LHCN-M2 (cell line): Measurements from ENCODE around the gene MYO9B. TPM values are rescaled to one million over a fixed set of nuclear protein-coding genes. Genes with fewer than 3 reads are reported as not detected.
"Not testable (repeated sequence)": the region's sequence is repeated elsewhere in the genome, so short reads cannot be mapped to it uniquely, and the experiment has no call there.

Experiments
- DNase-seq: peaks from one replicate; pipeline ENCODE4 v3.0.0-alpha.2; 2012; ENCODE audit warnings: low read depth
- total RNA-seq: library from RNA; depleted of rRNA; stranded (reverse); fragments of >200 nt; gene quantifications from 2 replicates; pipeline ENCODE4 v1.2.3, GENCODE V29; 2014

MYO9B gene
- total RNA-seq, 1 experiment from 2014 or later, result 52.1 TPM

GRCh38 chr19:17145546-17146497, 70.2 kb downstream of the MYO9B start:
- DNase-seq, result no peak

GRCh38 chr19:17148130-17148529, 72.6 kb downstream of the MYO9B start:
- no peak for DNase-seq

- no peak for DNase-seq
These were observed 74.0 kb downstream of the MYO9B start for GRCh38 chr19:17149393-17150135.

GRCh38 chr19:17153996-17154395, 78.4 kb downstream of the MYO9B start:
- no peak for DNase-seq

- no peak for DNase-seq
These were observed 79.7 kb downstream of the MYO9B start for GRCh38 chr19:17155251-17155650.

- DNase-seq, result no peak
These were observed 80.8 kb downstream of the MYO9B start for GRCh38 chr19:17156296-17156946.

- no peak for DNase-seq
These were observed 81.3 kb downstream of the MYO9B start for GRCh38 chr19:17156947-17157302.

GRCh38 chr19:17158584-17158983, 83.0 kb downstream of the MYO9B start:
- no peak for DNase-seq

- DNase-seq, result peak; percentile 17
These were observed 84.2 kb downstream of the MYO9B start for GRCh38 chr19:17159466-17160393.

- DNase-seq, result no peak
These were observed 85.3 kb downstream of the MYO9B start for GRCh38 chr19:17160908-17161307.

- DNase-seq, result not testable (repeated sequence)
These were observed 86.6 kb downstream of the MYO9B start for GRCh38 chr19:17162131-17162530.

- DNase-seq, result no peak
These were observed 87.0 kb downstream of the MYO9B start for GRCh38 chr19:17162580-17162979.

- DNase-seq, result no peak
These were observed 88.1 kb downstream of the MYO9B start for GRCh38 chr19:17163652-17164051.

- no peak for DNase-seq
These were observed 89.1 kb downstream of the MYO9B start for GRCh38 chr19:17164639-17165038.

- no peak for DNase-seq
These were observed 90.1 kb downstream of the MYO9B start for GRCh38 chr19:17165715-17166114.

- no peak for DNase-seq
These were observed 95.1 kb downstream of the MYO9B start for GRCh38 chr19:17170538-17171297.

GRCh38 chr19:17171874-17172273, 96.3 kb downstream of the MYO9B start:
- DNase-seq, result no peak

GRCh38 chr19:17172624-17173345, 97.2 kb downstream of the MYO9B start:
- DNase-seq, result no peak

GRCh38 chr19:17178291-17178690, 102.7 kb downstream of the MYO9B start:
- no peak for DNase-seq
